Fibroblast of skin of right quadriceps (primary cell): ENCODE measurements around the gene ABHD8.
"Not testable (repeated sequence)": the region's sequence is repeated elsewhere in the genome, so short reads cannot be mapped to it uniquely, and the experiment has no call there.

Source experiments
- DNase-seq: peaks from one replicate; pipeline ENCODE4 v3.0.0-alpha.2; 2013

ABHD8 gene

DNA sequence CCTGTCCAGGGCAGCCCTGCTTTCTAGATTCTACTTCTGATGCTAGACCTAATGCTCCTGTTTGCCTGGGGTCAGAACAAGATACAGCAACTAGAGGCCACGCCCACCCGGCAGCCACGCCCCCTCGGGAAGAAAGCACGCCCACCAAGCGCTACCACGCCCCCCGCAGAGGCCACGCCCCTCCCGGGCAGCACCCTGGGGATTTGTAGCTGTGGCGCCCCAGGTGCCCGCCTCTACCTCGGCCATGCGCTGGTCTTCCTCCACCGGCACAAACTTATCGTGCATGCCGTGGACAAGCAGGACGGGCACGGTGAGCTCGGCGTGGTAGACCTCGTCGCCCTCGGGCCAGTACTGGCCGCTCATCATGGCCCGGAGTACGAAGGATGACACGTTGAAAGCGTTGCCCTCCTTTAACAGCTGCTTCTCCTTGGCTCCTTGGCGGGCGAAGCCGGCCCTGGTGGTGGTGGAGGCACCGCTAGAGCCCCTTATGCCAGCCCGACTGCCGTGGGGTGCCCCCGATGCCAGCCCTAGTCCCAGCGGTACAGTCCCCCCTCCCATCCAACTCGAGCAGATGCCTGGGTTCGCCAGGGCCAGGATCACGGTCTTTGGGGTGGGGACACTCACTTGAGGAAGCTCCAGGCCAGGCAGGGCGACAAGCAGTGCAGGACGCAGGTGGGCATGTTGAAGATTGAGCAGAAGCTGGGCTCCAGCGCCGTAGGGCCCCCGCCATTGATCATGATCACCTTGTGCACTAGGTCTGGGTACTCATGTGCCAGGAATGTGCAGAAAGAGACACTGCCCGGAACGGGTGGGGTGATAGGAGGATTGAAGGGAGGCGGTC lies 9.0 kb downstream of the ABHD8 start:
- no peak for DNase-seq

DNA sequence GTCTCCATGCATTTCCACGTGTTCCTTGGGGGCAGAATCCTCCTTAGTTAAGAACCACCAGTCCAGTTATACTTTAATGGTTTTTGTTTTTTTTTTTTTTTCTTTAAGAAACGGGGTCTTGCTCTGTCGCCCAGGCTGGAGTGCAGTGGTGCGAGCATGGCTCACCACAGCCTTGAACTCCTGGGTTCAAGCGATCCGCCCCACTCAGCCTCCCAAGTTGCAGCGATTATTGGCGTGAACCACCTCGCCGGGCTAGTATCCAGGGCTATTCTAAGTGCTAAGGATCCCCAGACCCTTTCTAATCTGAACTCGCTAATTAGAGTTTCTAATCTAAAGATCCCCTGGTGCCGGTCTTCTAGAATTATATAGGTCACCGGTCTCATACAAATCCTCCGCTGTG lies 9.6 kb downstream of the ABHD8 start:
- no peak for DNase-seq

DNA sequence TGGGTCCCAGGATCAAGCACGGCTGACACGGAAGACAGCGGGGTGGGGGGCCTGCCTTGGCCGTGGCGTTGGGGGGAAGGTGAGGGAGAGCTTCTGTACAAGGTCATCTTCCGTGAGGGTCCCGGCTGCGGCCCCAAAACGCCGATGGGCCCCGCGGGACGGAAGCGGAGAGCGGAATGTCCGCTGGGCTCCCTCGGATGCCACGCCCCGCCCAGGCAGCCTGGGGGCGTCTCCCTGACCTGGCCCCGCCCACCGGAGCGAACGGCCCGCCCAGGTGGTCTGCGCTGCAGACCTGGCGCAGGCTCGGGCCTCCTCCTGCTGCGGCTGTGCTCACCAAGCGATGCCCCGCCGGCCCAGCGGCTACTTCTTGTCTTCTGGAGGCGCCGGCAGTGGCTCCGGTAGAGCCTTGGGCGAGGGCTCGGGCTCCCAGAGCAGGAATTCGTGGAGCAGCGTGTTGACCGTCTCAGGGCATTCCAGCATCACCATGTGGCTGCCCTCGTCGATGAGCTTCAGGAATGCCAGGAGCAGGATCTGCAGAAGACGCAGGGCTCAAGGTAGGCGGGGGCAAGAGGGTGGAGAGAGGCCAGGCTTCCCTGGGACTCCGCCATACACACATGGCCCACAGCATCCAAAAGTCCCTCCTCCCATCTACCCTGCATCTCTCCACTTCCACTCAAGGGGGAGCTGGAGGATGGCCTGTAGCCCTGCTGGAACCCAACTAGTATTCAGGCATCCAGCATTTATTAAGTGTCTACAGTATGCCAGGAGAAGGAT lies 10.7 kb downstream of the ABHD8 start:
- peak; percentile 87 for DNase-seq

DNA sequence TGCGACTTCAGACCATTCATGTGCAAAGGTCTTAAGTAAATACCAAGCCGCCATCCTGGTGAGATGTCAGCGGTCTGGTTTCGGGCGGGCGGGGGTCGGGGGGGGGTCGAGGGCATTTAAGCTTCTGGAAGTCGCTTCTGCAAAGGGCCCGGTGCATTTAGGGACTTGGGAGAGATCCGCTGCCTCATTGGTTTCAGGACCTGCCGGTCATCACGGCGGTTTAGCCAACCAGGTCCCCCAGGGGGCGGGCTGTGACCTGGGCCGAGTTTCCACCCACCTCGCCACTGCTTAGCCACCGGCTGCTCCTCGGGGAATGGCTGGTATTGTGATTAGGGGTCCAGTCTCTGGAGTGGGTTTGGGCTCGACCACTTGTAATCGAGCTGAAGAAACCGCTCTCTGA lies 13.7 kb downstream of the ABHD8 start:
- peak; percentile 82 for DNase-seq

DNA sequence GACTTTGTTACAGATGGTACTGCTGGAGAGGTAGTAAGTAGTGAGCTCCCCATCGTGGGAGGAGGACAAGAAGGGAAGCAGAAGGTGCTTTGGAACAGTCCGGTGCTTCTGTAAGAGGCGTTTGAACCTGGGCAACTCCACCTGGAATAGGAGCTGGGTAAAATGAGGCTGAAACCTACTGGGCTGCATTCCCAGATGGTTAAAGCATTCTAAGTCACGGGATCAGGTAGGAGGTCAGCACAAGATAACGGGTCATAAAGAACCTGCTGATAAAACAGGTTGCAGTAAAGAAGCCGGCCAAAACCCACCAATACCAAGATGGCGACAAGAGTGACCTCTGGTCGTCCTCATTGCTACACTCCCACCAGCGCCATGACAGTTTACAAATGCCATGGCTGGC lies 16.5 kb downstream of the ABHD8 start:
- no peak for DNase-seq

DNA sequence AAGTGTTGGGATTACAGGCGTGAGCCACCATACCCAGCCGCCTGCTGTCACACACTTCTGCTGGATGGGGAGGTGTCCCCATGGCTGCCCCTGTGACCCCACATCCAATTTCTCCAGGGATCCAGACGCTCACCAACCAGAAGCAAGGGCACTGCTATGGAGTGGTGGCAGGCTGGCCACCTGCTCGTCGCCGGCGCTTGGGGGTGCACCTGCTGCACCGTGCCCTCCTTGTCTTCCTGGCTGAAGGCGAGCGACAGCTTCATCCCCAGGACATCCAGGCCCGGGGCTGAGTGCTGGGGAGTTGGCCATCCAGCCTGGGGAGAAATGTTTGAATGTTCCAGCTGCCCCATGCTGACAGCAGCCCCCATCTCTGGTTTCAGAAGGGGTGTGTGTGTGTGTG lies 17.0 kb downstream of the ABHD8 start:
- DNase-seq = no peak

DNA sequence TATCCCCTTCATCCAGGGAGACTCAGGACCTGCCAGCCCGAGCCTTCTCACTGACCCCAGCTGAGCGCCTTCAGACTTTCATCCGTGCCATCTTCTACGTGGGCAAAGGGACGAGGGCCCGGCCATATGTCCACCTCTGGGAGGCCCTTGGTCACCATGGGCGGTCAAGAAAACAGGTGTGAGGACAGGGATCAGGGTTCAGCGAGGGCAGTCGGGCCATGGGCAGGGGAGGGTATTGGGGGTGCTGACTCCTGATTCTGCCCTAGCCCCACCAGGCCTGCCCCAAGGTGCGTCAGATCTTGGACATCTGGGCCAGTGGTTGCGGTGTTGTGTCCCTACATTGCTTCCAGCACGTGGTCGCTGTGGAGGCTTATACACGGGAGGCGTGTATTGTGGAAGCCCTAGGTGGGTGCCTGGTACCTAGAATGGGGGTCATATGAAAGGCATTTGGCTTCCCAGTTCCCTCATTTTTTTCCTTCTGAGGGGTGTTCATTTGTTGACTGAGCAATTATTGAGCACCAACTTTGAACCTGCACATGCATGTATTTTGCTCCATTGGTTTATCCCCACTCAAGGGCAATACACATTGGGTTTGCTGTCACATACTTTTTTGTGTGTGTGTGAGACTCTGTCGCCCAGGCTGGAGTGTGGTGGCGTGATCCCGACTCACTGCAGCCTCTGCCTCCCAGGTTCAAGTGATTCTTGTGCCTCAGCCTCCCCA lies 17.6 kb downstream of the ABHD8 start:
- DNase-seq = no peak

DNA sequence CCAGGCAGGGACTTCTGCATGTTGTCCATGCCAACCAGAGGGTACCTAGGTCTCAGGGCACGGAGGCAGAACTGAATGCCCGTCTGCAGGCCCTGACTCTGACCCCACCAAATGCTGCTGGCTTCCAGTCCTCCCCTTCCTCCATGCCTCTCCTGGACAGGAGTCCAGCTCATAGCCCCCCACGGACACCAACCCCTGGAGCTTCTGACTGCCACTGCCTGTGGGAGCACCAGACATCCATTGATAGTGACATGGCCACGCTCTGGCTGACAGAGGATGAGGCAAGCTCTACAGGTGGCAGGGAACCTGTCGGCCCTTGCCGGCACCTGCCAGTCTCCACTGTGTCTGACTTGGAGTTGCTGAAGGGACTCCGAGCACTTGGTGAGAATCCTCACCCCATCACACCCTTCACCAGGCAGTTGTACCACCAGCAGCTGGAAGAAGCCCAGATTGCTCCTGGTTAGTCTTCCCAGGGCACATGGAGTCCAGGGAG lies 19.7 kb downstream of the ABHD8 start:
- no peak for DNase-seq

DNA sequence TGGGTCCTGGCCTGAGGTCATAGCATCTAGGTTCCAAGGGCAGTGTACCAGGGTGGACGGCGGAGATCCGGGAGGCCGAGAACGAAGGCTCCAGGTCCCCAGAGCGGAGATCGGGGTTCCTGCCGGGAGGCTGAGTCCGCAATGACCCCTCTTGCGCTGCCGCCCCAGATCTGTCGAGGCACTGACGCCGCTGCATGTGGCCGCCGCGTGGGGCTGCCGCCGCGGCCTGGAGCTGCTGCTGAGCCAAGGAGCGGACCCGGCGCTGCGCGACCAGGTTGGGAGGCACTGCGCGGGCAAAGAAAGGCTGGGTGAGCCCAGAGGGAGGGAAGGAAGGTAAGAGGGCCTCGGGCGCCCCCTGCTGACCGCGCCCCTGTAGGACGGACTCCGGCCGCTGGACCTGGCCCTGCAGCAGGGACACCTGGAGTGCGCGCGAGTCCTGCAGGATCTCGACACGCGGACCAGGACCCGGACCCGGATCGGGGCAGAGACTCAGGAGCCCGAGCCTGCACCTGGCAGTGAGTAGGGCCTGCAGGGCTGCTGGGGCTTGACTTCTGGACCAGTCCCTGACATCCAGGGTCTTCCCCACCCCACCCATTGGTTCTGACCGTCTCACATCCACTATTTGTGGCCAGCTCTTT lies 20.6 kb downstream of the ABHD8 start:
- DNase-seq = peak; percentile 71

DNA sequence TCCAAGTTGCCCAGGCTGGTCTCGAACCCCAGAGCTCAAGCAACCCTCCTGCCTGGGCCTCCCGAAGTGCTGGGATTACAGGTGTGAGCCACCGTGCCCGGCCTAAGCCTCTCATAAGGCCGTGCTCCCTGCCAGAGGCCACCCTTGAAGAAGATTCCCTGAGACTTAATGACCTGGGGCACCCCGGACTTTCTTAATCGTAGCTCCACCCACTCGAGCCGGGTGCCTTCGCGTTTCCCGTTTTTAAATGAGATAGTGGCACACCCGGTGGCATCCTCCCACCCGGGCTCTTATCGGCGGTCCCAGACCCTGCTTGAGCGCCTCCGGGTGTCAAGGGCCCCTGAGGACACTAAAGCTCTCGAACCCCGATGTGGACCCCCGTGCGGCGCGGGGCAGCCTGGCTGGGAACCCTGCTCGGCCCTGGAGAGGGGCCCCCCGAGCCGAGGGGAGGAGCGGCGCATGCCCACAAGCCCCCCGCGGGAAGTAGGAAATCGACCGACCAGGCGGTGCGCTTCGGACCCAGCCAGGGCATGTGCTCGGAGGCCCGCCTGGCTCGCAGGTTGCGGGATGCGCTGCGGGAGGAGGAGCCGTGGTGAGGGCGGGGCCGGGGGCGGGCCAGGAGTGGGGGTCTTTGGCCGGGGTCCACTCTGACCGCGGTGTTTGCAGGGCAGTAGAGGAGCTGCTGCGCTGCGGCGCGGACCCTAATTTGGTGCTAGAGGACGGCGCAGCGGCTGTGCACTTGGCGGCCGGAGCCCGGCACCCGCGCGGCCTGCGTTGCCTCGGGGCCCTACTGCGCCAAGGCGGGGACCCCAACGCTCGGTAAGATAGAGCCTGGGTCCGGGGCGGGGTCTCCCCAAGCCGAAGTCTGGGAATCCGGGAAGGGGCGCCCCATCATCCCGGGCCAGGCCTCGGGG lies 21.6 kb downstream of the ABHD8 start, which contains the start of gene ANKLE1:
TSS of gene ANKLE1 (plus strand) at position 511 of the 914 bp plus-strand sequence. CDS start at position 531, 20 bp downstream.
- DNase-seq = no peak

DNA sequence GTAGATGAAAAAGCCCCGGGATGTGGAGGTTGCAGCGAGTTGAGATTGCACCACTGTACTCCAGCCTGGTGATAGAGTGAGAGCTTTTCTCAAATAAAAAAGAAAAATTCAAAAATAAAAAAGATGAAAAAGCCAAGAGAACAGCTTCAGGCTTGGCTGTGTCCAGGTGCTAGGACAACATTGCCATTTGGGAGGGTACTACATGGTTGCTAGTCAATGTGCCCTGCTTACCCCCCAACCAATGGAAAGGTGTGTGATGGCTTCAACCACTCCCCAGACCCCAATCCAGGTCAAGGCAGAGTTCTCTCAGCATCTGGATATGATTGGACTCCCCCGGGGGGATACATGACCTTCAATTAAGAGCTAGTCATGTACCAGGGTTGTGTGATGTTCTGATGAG lies 23.8 kb downstream of the ABHD8 start:
- no peak for DNase-seq

DNA sequence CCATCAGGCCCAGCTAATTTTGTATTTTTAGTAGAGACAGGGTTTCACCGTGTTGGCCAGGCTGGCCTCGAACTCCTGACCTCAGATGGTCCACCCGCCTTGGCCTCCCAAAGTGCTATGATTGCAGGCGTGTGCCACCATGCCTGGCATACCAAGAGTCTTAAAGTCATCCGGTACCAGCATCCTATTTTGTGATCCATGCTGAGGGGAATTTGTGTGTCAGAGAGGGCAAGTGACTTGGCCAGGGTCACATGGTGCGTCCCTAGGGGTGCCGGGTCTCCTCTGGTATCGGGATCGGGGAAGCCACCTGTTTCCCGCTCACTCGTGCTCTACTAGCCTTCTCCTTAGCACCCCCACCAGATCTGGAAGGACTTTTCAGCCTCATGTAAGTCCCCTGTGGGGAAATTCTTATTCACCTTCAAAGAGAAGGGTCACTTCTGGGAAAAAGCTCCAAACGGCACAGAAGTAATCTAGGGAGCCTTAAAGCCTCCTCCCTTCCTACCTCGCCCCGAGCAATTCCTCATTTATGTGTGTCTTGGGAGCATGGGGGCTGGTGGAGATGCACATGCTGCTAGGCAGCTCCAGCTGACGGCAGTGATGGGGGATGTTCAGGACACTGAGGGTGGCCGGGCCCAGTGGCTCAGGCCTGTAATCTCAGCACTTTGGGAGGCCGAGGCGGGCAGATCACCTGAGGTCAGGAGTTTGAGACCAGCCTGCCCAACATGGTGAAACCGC lies 27.6 kb downstream of the ABHD8 start:
- no peak for DNase-seq

DNA sequence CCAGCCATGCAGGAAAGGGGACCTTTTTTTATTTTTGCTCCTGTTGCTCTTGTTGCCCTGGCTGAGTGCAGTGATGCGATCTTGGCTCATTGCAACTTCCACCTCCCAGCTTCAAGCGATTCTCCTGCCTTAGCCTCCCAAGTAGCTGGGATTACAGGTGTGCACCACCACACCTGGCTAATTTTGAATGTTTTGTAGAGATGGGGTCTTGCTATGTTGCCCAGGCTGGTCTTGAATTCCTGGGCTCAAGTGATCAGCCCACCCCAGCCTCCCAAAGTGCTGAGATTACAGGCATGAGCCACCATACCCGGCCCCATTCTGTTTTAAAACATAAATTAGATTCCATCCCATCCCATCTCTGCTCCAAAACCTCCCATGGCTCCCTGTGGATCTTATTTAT lies 28.3 kb downstream of the ABHD8 start:
- DNase-seq = not testable (repeated sequence)

DNA sequence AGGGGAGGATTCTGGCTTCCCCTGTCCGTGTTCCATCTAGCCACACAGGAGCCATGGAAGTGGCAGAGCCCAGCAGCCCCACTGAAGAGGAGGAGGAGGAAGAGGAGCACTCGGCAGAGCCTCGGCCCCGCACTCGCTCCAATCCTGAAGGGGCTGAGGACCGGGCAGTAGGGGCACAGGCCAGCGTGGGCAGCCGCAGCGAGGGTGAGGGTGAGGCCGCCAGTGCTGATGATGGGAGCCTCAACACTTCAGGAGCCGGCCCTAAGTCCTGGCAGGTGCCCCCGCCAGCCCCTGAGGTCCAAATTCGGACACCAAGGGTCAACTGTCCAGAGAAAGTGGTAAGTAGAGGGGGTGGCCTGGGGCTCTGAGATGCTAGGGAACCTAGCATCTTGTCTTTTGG lies 34.5 kb downstream of the ABHD8 start:
- no peak for DNase-seq

DNA sequence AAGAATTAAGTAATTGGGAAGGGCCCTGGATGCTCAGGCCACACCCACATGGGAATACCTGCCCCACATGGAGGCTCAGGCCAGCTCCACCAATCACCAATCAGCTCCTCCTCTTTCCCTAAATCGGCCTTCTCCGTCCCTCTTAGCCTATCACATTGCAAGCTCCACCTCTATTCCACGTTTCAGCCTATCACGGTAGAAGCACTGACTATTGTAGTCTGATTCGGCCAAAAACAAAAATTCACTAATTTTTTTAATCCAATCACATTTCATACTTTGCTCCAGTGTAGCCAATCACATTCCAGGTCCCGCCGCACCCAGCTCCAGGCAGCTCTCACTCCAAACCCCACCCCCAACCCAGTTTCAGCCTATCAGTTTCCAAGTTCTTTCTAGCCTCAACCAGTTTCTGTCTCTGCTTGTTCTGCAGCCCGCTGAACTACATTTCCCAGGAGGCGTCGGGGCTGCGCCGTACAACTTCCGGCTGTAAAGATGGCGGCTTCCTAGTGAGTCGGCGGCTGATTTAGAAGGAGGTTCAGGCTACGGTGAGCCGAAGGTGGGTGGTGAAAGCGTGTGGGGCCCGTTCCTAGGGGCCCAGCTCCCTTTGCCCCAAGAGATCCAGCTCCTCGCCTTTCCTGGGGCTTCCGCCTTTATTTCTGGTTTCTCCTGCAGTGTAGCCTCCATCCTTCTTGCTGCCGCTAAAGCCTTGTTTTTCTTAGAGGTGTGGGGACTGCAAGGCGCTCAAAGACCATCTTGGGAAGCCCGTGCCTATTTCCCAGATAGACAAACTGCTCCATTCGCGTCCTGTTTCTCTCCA lies 36.0 kb downstream of the ABHD8 start, which contains the start of gene BABAM1:
TSS of gene BABAM1 (plus strand) at position 469 of the 814 bp plus-strand sequence. CDS start 1,364 bp downstream, outside the sequence.
- peak; percentile 100 for DNase-seq

DNA sequence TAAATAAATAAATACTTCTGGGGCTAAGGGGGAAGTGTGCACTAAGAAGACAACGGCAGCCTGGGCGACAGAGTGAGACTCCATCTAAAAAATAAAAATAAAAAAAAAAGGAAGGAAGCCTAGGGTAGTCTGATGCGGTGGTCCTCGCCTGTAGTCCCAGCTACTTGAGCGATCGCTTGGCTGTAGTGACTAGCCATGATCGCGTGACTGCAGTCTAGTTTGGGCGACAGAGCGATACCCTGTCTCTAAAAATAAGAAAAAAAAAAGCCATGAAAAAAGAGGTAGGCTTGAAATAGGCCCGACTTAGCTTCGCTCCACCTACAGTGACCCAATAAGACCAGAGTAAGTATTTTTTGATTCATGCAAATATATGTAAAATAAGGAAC lies 36.6 kb downstream of the ABHD8 start:
- DNase-seq = no peak

DNA sequence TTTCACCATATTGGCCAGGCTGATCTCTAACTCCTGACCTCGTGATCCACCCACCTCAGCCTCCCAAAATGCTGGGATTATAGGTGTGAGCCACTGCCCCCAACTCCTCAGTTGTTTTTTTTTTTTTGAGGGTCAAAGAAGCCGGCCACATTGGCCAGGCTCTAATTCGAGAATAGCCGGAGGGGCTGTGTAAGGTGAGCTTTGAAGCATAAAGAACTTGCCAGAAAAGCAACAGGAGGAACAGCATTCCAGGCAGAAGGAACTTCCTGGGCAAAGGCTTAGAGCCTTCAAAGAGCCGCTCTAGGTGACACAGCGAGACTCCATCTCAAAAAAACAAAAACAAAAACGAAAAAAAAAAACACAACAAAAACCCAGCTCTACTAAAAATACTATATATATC lies 37.2 kb downstream of the ABHD8 start:
- no peak for DNase-seq

DNA sequence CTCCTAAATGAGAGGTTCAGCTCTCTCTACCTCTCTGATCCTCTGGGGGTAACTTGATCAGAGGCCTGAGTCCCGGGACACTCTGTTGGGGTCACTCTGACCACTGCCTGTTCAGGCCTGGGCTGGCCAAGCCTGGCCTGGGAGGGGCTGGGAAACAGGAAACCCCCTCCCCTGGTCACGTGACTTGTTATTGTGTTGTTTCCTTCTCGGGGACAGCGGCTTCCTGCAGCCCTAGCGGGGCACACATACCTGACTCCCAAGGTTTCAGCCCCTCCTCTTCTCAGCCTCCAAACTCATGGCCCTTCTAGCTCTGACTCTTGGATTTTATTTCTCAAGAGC lies 38.6 kb downstream of the ABHD8 start, which contains the start of gene USHBP1:
TSS of gene USHBP1 (minus strand) at position 105 of the 339 bp plus-strand sequence. CDS start 446 bp downstream, outside the sequence.
- no peak for DNase-seq

DNA sequence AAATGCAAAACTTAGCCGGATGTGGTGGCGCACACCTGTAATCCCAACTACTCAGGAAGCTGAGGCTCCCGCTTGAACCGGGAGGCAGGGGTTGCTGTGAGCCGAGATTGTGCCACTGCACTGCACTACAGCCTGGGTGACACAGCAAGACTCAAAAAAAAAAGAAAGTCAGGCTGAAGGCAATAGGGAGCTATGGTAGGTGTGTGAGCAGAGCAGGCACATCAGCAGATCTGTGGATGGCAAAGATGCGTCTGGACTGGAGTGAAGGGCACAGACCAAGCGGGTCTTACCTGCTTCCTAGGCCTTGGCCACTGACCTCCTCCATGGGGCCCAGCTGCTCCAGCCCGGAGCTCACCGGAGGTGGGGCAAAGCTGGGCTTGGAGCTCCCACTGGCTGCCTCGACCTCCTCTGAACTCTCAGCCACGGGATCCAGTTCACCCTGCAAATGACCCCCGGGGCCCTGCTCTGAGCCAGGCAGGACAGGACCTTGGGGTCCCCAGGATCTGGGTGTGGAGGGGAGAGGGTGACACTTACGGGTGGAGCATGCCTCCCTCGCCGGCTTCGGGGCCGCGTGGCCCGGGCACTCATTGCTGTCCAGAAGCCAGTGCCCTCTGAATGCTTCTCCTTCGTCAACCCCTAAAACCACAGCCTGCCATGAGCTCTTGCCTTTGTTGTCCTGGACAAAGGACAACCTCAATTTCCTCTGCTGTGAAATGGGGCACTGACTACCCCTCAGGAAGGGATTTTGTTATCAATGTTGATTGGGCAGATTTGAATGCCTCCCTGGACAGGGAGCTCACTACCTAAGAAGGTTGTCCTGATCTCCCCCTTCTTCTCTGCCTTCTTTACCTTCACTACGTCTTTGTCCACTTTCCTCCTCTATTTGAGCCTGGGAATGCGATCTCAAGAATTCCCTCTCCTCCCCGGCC lies 39.2 kb downstream of the ABHD8 start:
- no peak for DNase-seq
